ENCODE measurements around the gene ATOH8.

The ATOH8 gene

GRCh38 chr2:85786865-85787264 lies 33.1 kb downstream of the ATOH8 start:
- H3K4me2 ChIP-seq (ENCODE audit: low read length): no peak overlapping the region
- H4K20me1 ChIP-seq (ENCODE audit: control insufficient read depth, insufficient read depth, low read depth, low read length): no peaks in the 10 kb centered on the region
- H3F3A ChIP-seq (ENCODE audit: control insufficient read depth, insufficient read depth): no peaks in the 10 kb centered on the region
- no peaks in the 10 kb centered on the region for H3K79me2 ChIP-seq (ENCODE audit: control insufficient read depth, low read length)
- no peak overlapping the region for H3K27ac ChIP-seq (ENCODE audit: low read depth, low read length)
- no peak for TF ChIP-seq EZH2phosphoT487 (IDR thresholded peaks at IDR 0.05; ENCODE audit: borderline replicate concordance, low read length)
- TF ChIP-seq CTCF (IDR thresholded peaks at IDR 0.05; ENCODE audit: low read depth, low read length, poor library complexity, severe bottlenecking): no peak
- H3K4me1 ChIP-seq (ENCODE audit: control insufficient read depth, low read length): no peaks in the 10 kb centered on the region
- H3K4me3 ChIP-seq (ENCODE audit: low read length): no peak overlapping the region
- H3K27me3 ChIP-seq (ENCODE audit: control insufficient read depth, low read length): peaks cover 11% of the 10 kb centered on the region
- H3K36me3 ChIP-seq (ENCODE audit: control insufficient read depth, low read length): no peaks in the 10 kb centered on the region
- H3K9me3 ChIP-seq (ENCODE audit: control insufficient read depth, insufficient read depth, low read length): no peaks in the 10 kb centered on the region
- no peaks in the 10 kb centered on the region for H3K9me2 ChIP-seq (replicated peaks; ENCODE audit: control insufficient read depth, low read length)

- H3K27me3 ChIP-seq (ENCODE audit: control insufficient read depth, low read length): peaks cover 11% of the 10 kb centered on the region
- no peaks in the 10 kb centered on the region for H3K9me2 ChIP-seq (replicated peaks; ENCODE audit: control insufficient read depth, low read length)
These were observed 33.6 kb downstream of the ATOH8 start for GRCh38 chr2:85787282-85787980.

GRCh38 chr2:85787981-85788340 lies 34.2 kb downstream of the ATOH8 start:
- no peaks in the 10 kb centered on the region for H4K20me1 ChIP-seq (ENCODE audit: control insufficient read depth, insufficient read depth, low read depth, low read length)
- H3F3A ChIP-seq (ENCODE audit: control insufficient read depth, insufficient read depth): no peaks in the 10 kb centered on the region
- H3K9me3 ChIP-seq (ENCODE audit: control insufficient read depth, insufficient read depth, low read length): no peaks in the 10 kb centered on the region
- no peaks in the 10 kb centered on the region for H3K79me2 ChIP-seq (ENCODE audit: control insufficient read depth, low read length)
- H3K27ac ChIP-seq (ENCODE audit: low read depth, low read length): no peak overlapping the region
- no peaks in the 10 kb centered on the region for H3K9me2 ChIP-seq (replicated peaks; ENCODE audit: control insufficient read depth, low read length)
- H3K4me2 ChIP-seq (ENCODE audit: low read length): no peak overlapping the region
- TF ChIP-seq EZH2phosphoT487 (IDR thresholded peaks at IDR 0.05; ENCODE audit: borderline replicate concordance, low read length): no peak
- TF ChIP-seq CTCF (IDR thresholded peaks at IDR 0.05; ENCODE audit: low read depth, low read length, poor library complexity, severe bottlenecking): no peak
- H3K36me3 ChIP-seq (ENCODE audit: control insufficient read depth, low read length): no peaks in the 10 kb centered on the region
- no peaks in the 10 kb centered on the region for H3K4me1 ChIP-seq (ENCODE audit: control insufficient read depth, low read length)
- H3K27me3 ChIP-seq (ENCODE audit: control insufficient read depth, low read length): peaks cover 11% of the 10 kb centered on the region
- no peak overlapping the region for H3K4me3 ChIP-seq (ENCODE audit: low read length)

More at GRCh38 chr2:85787282-85787980, 33.6 kb downstream of the ATOH8 start:
- Histone ChIP-seq H3K79me2 (ENCODE audit: control insufficient read depth, low read length) (no peaks in the 10 kb centered on the region), H3F3A (ENCODE audit: control insufficient read depth, insufficient read depth) (no peaks in the 10 kb centered on the region), H3K4me2 (ENCODE audit: low read length) (no peak overlapping the region), H3K9me3 (ENCODE audit: control insufficient read depth, insufficient read depth, low read length) (no peaks in the 10 kb centered on the region), H3K4me3 (ENCODE audit: low read length) (no peak overlapping the region), H3K36me3 (ENCODE audit: control insufficient read depth, low read length) (no peaks in the 10 kb centered on the region), H3K27ac (ENCODE audit: low read depth, low read length) (no peak overlapping the region), H4K20me1 (ENCODE audit: control insufficient read depth, insufficient read depth, low read depth, low read length) (no peaks in the 10 kb centered on the region), H3K4me1 (ENCODE audit: control insufficient read depth, low read length) (no peaks in the 10 kb centered on the region)
- no peak for TF ChIP-seq EZH2phosphoT487 (IDR thresholded peaks at IDR 0.05; ENCODE audit: borderline replicate concordance, low read length)
- no peak for TF ChIP-seq CTCF (IDR thresholded peaks at IDR 0.05; ENCODE audit: low read depth, low read length, poor library complexity, severe bottlenecking)

Data from DOHH2 (cell line).